Muscle of leg (tissue), 11 donors: ENCODE results near the gene LY9. TPM values are rescaled to one million over a fixed set of nuclear protein-coding genes. Genes with fewer than 3 reads are reported as not detected.
"Not testable (repeated sequence)": the region's sequence is repeated elsewhere in the genome, so short reads cannot be mapped to it uniquely, and the experiment has no call there.

ENCODE experiments used
- DNase-seq: peaks from one replicate; pipeline ENCODE4 v3.0.0; 2013
- H3K27ac ChIP-seq: one replicate; pipeline ENCODE4 v1.5.1; 2013; ENCODE audit warnings: mild to moderate bottlenecking, low read length, control low read depth
- H3K27me3 ChIP-seq: one replicate; pipeline ENCODE4 v1.6.1; 2013; ENCODE audit warnings: low read length; ENCODE audit not compliant: control insufficient read depth, insufficient read depth
- H3K36me3 ChIP-seq: one replicate; pipeline ENCODE4 v1.6.1; 2013; ENCODE audit warnings: low read length; ENCODE audit not compliant: control insufficient read depth, insufficient read depth
- H3K4me1 ChIP-seq: one replicate; pipeline ENCODE4 v1.6.1; 2013; ENCODE audit warnings: low read length; ENCODE audit not compliant: control insufficient read depth, insufficient read depth
- H3K4me3 ChIP-seq: one replicate; pipeline ENCODE4 v1.5.1; 2013; ENCODE audit warnings: low read length, control low read depth
- H3K9me3 ChIP-seq: replicated peaks from 2 replicates; pipeline ENCODE4 v1.6.1; 2013; ENCODE audit warnings: low read depth, low read length; ENCODE audit not compliant: control insufficient read depth
- WGBS: methylation state at CpG from one replicate; pipeline ENCODE4 v1.1.5; 2013; ENCODE audit warnings: missing lambda C conversion rate; ENCODE audit not compliant: insufficient coverage; 5-methylcytosine and 5-hydroxymethylcytosine counted together
- polyA plus RNA-seq, 8 donors: library from polyadenylated mRNA; unstranded; fragments of 120-200 nt; gene quantifications; one replicate each; pipeline versions ENCODE4 v1.2.1 to v1.2.3, GENCODE V29; 2013; ENCODE audit warnings: inconsistent platforms in 1 of 8, low replicate concordance in 1 of 8; ENCODE audit not compliant: insufficient read length in 8 of 8, insufficient read depth in 1 of 8
- total RNA-seq: library from RNA; stranded (reverse); fragments of 120-200 nt; gene quantifications from one replicate; pipeline ENCODE4 v1.2.4, GENCODE V29; 2013

Gene LY9
- total and polyA plus RNA-seq, 9 donors, result 0.08 to 0.42 (median 0.16) TPM; not detected in 1

GRCh38 chr1:160782988-160783765 is 12.8 kb upstream of the LY9 start:
- H3K27ac ChIP-seq, DNase-seq, H3K36me3 ChIP-seq, H3K4me3 ChIP-seq, H3K9me3 ChIP-seq, H3K4me1 ChIP-seq, H3K27me3 ChIP-seq: not testable (repeated sequence)
- WGBS, result 86% methylated on average over 20 of the region's 25 CpGs

- Histone ChIP-seq H3K4me1 (no peaks in the 10 kb centered on the region), H3K9me3 (no peaks in the 10 kb centered on the region), H3K27me3 (no peaks in the 10 kb centered on the region), H3K27ac (no peak overlapping the region), H3K36me3 (no peaks in the 10 kb centered on the region), H3K4me3 (no peak overlapping the region)
- WGBS, result 80% methylated on average over 1 of the region's 11 CpGs
- DNase-seq, result no peak
These were observed 6.8 kb upstream of the LY9 start for GRCh38 chr1:160789051-160789701.

GRCh38 chr1:160789702-160790611 is 6.0 kb upstream of the LY9 start:
- Histone ChIP-seq H3K36me3 (no peaks in the 10 kb centered on the region), H3K4me3 (no peak overlapping the region), H3K4me1 (no peaks in the 10 kb centered on the region), H3K27ac (no peak overlapping the region), H3K27me3 (no peaks in the 10 kb centered on the region), H3K9me3 (no peaks in the 10 kb centered on the region)
- DNase-seq, result peak; percentile 38
- 89% methylated on average over 10 of the region's 13 CpGs for WGBS

- no peaks in the 10 kb centered on the region for H3K9me3 ChIP-seq
- DNase-seq, result no peak
- H3K4me1 ChIP-seq, result no peaks in the 10 kb centered on the region
These were observed 1.6 kb upstream of the LY9 start for GRCh38 chr1:160794376-160794775.

GRCh38 chr1:160797271-160797709 is 1.3 kb downstream of the LY9 start:
- no peak overlapping the region for H3K4me3 ChIP-seq
- no peaks in the 10 kb centered on the region for H3K9me3 ChIP-seq
- H3K27me3 ChIP-seq, result no peaks in the 10 kb centered on the region
- 83% methylated on average over 1 of the region's 3 CpGs for WGBS
- H3K27ac ChIP-seq, result no peak overlapping the region
- DNase-seq, result no peak
- H3K36me3 ChIP-seq, result no peaks in the 10 kb centered on the region
- no peaks in the 10 kb centered on the region for H3K4me1 ChIP-seq

More at GRCh38 chr1:160794376-160794775, 1.6 kb upstream of the LY9 start:
- Histone ChIP-seq H3K27ac (no peak overlapping the region), H3K27me3 (no peaks in the 10 kb centered on the region), H3K4me3 (no peak overlapping the region), H3K36me3 (no peaks in the 10 kb centered on the region)
- 33% methylated on average over 2 of the region's 3 CpGs for WGBS

GRCh38 chr1:160797861-160798273 is 1.9 kb downstream of the LY9 start:
- no peaks in the 10 kb centered on the region for H3K4me1 ChIP-seq
- H3K27me3 ChIP-seq, result no peaks in the 10 kb centered on the region
- WGBS, result no CpG with 5 or more reads among the region's 4 CpGs

GRCh38 chr1:160798439-160798838 is 2.5 kb downstream of the LY9 start:
- 73% methylated on average over 1 of the region's 2 CpGs for WGBS
- no peak overlapping the region for H3K27ac ChIP-seq
- no peaks in the 10 kb centered on the region for H3K4me1 ChIP-seq
- H3K36me3 ChIP-seq, result no peaks in the 10 kb centered on the region
- DNase-seq, result no peak
- no peaks in the 10 kb centered on the region for H3K9me3 ChIP-seq
- no peak overlapping the region for H3K4me3 ChIP-seq
- H3K27me3 ChIP-seq, result no peaks in the 10 kb centered on the region

More at GRCh38 chr1:160797861-160798273, 1.9 kb downstream of the LY9 start:
- Histone ChIP-seq H3K36me3 (no peaks in the 10 kb centered on the region), H3K9me3 (no peaks in the 10 kb centered on the region), H3K4me3 (no peak overlapping the region), H3K27ac (no peak overlapping the region)
- DNase-seq, result no peak

GRCh38 chr1:160799641-160800040 is 3.7 kb downstream of the LY9 start:
- no peaks in the 10 kb centered on the region for H3K4me1 ChIP-seq
- WGBS, result 82% methylated on average over 5 of the region's 5 CpGs
- H3K27me3 ChIP-seq, result no peaks in the 10 kb centered on the region
- no peak overlapping the region for H3K27ac ChIP-seq
- no peaks in the 10 kb centered on the region for H3K36me3 ChIP-seq
- H3K9me3 ChIP-seq, result no peaks in the 10 kb centered on the region
- no peak overlapping the region for H3K4me3 ChIP-seq
- no peak for DNase-seq

GRCh38 chr1:160800142-160800541 is 4.2 kb downstream of the LY9 start:
- no CpG with 5 or more reads among the region's 1 CpG for WGBS
- DNase-seq, result no peak
- H3K4me1 ChIP-seq, result no peaks in the 10 kb centered on the region
- H3K27ac ChIP-seq, result no peak overlapping the region
- H3K36me3 ChIP-seq, result no peaks in the 10 kb centered on the region
- no peaks in the 10 kb centered on the region for H3K27me3 ChIP-seq
- H3K4me3 ChIP-seq, result no peak overlapping the region
- no peaks in the 10 kb centered on the region for H3K9me3 ChIP-seq
